Measurements from ENCODE around the gene KBTBD12.

GRCh38 chr3:127889461-127889863 is 25.6 kb upstream of the KBTBD12 start:
- no peak for TF ChIP-seq CTCF (IDR thresholded peaks at IDR 0.05)
- no peak for TF ChIP-seq POLR2AphosphoS5 (IDR thresholded peaks at IDR 0.05)
- TF ChIP-seq POLR2A (IDR thresholded peaks at IDR 0.05) = no peak
- no peak for TF ChIP-seq EP300 (IDR thresholded peaks at IDR 0.05; ENCODE audit: low read depth)

Measured in transverse colon (tissue), 4 donors.